Cardiac muscle cell (in vitro differentiated cells and primary cell): ENCODE results near the gene ALDH1B1. TPM values are rescaled to one million over a fixed set of nuclear protein-coding genes. Genes with fewer than 3 reads are reported as not detected.

Experiments used
- DNase-seq, 2 donors: peaks; one replicate each; pipeline versions ENCODE4 v3.0.0 to v3.0.0-alpha.2; 2010 to 2017; ENCODE audit warnings: low read depth in 1 of 2, low spot score in 1 of 2
- H3K27ac ChIP-seq: fragments of 200-600 bp; sonication (generic); 2 replicates; pipeline ENCODE4 v1.5.1; 2016
- H3K27me3 ChIP-seq: fragments of 200-600 bp; sonication (generic); 2 replicates; pipeline ENCODE4 v1.6.0; 2016; ENCODE audit warnings: control low read depth
- H3K36me3 ChIP-seq: fragments of 200-600 bp; sonication (generic); 2 replicates; pipeline ENCODE4 v1.5.1; 2016; ENCODE audit warnings: control low read depth
- H3K4me1 ChIP-seq: fragments of 200-600 bp; sonication (generic); 2 replicates; pipeline ENCODE4 v1.8.1; 2017; ENCODE audit warnings: low read depth, mild to moderate bottlenecking, mixed run types
- H3K4me3 ChIP-seq: fragments of 200-600 bp; sonication (generic); 2 replicates; pipeline ENCODE4 v1.5.1; 2016; ENCODE audit warnings: mild to moderate bottlenecking
- H3K9me3 ChIP-seq: fragments of 200-600 bp; sonication (generic); 2 replicates; pipeline ENCODE4 v1.5.1; 2017; ENCODE audit warnings: low read depth, mild to moderate bottlenecking, control low read depth
- polyA plus RNA-seq: library from polyadenylated mRNA; unstranded; fragments of >200 nt; fragmentation: Nextera tagmentation; extraction: Ambion mirVana; gene quantifications from 2 replicates; pipeline ENCODE4 v1.2.1, GENCODE V29; 2016
- total RNA-seq: library from RNA; depleted of rRNA; stranded (reverse); fragments of >200 nt; gene quantifications from 2 replicates; pipeline ENCODE4 v1.2.3, GENCODE V29; 2016
- TF ChIP-seq, protein P1 (sequence below): IDR thresholded peaks from 2 replicates; pipeline ENCODE4 v1.5.1; 2012; ENCODE audit warnings: low read depth, mild to moderate bottlenecking, low read length

The ALDH1B1 gene
- total and polyA plus RNA-seq, 2 experiments from 2014 or later: 31.7 to 34.7 TPM

DNA sequence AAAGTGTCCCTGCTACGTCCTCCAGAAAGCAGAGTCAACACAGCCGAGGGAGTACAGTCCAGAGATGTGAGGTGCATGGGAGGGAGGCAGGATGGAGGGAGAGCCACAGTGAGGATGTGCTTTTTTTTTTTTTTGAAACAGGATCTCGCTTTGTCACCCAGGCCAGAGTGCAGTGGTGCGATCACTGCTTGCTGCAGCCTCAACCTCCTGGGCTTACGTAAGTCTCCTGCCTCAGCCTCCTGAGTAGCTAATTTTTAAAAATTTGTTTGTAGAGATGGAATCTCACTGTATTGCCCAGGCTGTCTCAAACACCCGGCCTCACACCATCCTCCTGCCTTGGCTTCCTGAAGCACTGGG is 33.2 kb upstream of the ALDH1B1 start:
- no peak overlapping the region for H3K27ac ChIP-seq
- no peaks in the 10 kb centered on the region for H3K27me3 ChIP-seq
- TF ChIP-seq, protein P1, sequence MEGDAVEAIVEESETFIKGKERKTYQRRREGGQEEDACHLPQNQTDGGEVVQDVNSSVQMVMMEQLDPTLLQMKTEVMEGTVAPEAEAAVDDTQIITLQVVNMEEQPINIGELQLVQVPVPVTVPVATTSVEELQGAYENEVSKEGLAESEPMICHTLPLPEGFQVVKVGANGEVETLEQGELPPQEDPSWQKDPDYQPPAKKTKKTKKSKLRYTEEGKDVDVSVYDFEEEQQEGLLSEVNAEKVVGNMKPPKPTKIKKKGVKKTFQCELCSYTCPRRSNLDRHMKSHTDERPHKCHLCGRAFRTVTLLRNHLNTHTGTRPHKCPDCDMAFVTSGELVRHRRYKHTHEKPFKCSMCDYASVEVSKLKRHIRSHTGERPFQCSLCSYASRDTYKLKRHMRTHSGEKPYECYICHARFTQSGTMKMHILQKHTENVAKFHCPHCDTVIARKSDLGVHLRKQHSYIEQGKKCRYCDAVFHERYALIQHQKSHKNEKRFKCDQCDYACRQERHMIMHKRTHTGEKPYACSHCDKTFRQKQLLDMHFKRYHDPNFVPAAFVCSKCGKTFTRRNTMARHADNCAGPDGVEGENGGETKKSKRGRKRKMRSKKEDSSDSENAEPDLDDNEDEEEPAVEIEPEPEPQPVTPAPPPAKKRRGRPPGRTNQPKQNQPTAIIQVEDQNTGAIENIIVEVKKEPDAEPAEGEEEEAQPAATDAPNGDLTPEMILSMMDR: no peak
- H3K4me3 ChIP-seq: no peak overlapping the region
- H3K9me3 ChIP-seq: no peaks in the 10 kb centered on the region
- no peak for DNase-seq
- H3K36me3 ChIP-seq: no peaks in the 10 kb centered on the region
- peaks cover 6% of the 10 kb centered on the region for H3K4me1 ChIP-seq

DNA sequence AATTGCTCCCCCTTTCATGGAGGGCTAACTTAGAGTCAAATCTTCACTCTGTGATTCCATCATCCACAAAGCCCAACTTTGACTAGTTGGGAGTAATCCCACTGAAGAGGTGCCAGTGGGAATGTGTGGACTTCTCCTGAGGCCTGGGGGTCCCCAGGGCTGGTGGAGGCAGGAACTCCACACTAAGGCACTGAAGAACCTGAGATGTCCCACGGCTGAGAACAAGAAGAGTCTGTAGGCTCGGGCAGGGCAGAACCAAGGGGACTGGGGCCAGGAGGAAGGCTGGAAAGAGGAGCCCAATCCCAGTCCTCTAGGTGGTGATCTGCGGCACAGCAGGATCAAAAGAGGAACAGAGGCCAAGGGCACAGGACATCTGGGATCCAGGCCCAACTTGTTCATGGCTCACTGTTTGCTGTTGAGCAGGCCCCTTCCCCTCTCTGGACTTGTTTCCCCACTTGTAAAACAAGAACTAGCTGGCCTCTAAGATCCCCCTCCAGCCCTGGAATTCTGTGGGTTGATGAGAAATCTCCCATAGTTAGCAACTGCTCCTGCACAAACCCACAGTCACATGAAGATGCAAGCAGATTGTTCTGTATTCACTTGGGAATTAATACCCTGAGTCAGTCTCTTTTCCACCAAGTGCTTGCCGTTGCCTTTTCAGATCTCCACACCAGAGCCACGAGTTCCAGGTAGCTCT is 32.7 kb upstream of the ALDH1B1 start:
- no peak overlapping the region for H3K27ac ChIP-seq
- peaks cover 6% of the 10 kb centered on the region for H3K4me1 ChIP-seq
- peak in 1 of 2 donors; percentile 12 for DNase-seq
- TF ChIP-seq, protein P1: no peak
- no peak overlapping the region for H3K4me3 ChIP-seq
- H3K36me3 ChIP-seq: no peaks in the 10 kb centered on the region
- H3K27me3 ChIP-seq: no peaks in the 10 kb centered on the region
- H3K9me3 ChIP-seq: no peaks in the 10 kb centered on the region

DNA sequence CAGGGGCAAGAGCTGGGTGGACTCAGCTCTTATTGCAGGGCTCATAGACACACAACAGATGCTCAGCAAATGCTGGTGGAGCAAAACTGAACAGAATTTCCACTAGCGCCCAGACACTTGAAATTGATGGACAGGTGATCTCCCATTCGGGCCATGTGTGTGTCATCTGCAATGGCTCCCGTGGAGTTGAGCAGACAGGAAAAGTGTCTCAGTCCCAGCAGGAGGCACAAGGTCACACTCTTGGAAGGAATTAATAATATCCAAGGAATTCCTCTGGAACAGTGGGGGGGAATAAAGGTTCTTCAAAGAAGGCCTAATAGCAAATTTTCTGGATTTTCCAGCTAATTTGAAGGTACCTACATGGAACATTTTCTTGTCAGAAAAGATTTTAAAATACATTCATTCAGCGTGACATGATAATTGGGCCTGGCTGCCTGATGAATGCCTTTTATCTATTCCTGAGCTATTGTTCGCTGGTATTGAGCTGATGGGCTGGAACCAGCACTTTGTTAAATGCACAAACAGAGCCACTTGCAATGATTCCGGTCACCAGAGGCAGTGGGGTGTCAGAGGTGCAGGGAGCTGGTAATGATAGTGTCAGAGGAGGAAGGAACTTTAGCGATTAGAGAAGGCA is 31.5 kb upstream of the ALDH1B1 start:
- no peaks in the 10 kb centered on the region for H3K9me3 ChIP-seq
- H3K4me3 ChIP-seq: no peak overlapping the region
- H3K27ac ChIP-seq: no peak overlapping the region
- DNase-seq: no peak
- H3K4me1 ChIP-seq: peaks cover 6% of the 10 kb centered on the region
- no peaks in the 10 kb centered on the region for H3K27me3 ChIP-seq
- TF ChIP-seq, protein P1: no peak
- no peaks in the 10 kb centered on the region for H3K36me3 ChIP-seq

DNA sequence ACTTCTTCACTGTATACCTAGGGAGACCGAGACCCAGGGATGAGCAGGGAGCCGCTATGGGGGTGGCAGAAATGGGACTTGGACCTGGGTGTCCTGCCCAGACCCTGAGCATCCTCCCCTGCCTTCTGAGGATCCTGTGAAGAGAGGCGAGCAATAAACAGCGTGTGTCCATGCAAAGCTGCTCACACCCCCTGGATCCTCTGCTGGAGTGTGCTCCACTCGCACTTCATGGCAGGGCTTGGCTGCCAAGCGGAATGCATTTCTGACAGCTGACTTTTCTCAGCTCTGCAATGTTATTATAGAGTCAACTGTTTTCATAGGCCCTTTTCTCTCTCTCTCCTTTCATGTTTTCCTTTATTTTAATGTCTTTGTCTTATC is 31.0 kb upstream of the ALDH1B1 start:
- DNase-seq: peak; percentile 12 to 49
- H3K9me3 ChIP-seq: no peaks in the 10 kb centered on the region
- peaks cover 6% of the 10 kb centered on the region for H3K4me1 ChIP-seq
- H3K27me3 ChIP-seq: no peaks in the 10 kb centered on the region
- no peak overlapping the region for H3K4me3 ChIP-seq
- TF ChIP-seq, protein P1: no peak
- H3K36me3 ChIP-seq: no peaks in the 10 kb centered on the region
- no peak overlapping the region for H3K27ac ChIP-seq

DNA sequence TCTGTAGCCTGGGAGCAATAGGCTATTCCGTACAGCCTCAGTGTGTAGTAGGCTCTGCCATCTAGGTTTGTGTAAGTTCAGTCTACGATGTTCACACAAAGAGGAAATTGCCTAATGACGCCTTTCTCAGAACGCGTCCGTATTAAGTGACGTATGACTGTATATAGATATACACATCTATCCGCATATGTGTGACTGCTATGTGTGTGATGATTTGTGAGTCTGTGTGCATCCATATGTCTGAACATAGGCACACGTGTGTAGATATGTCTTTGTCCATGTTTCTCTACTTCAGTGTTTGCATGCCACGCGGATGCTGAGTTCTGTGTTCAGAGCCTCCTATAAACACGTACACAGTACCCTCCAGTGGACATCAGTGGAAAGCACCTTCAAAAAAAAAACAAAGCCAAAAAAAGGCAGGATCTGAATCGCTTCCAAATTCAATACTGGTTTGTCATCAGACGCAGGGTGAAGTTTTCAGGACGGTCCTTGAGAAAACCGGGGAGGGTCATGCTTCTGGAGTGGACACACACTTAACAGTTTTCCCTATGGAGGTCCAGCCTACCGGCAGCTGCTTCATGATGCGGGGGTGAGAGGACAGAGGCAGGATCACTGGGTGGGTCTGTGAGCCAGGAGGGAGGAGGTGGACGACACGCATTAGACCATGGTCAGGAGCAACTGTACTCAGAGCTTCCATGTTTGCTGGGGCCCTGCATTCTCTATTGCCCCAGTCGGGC is 29.5 kb upstream of the ALDH1B1 start:
- TF ChIP-seq, protein P1: peak; percentile 71
- DNase-seq: peak; percentile 69 to 86
- no peak overlapping the region for H3K4me3 ChIP-seq

More for the DNA sequence above, 29.5 kb upstream of the ALDH1B1 start:
- no peaks in the 10 kb centered on the region for H3K9me3 ChIP-seq
- no peak overlapping the region for H3K27ac ChIP-seq
- peaks cover 6% of the 10 kb centered on the region for H3K4me1 ChIP-seq
- no peaks in the 10 kb centered on the region for H3K36me3 ChIP-seq
- H3K27me3 ChIP-seq: no peaks in the 10 kb centered on the region
